Mesendoderm (in vitro differentiated cells): Measurements from ENCODE around the gene B3GALT6.

Experiments
- DNase-seq: peaks from one replicate; pipeline ENCODE4 v3.0.0; 2013
- H2AK5ac ChIP-seq: 2 replicates; pipeline ENCODE4 v1.6.1; 2013; ENCODE audit warnings: low read length, inconsistent platforms
- H2BK120ac ChIP-seq: 2 replicates; pipeline ENCODE4 v1.6.1; 2013; ENCODE audit warnings: low read depth, mild to moderate bottlenecking, low read length, moderate library complexity, mixed read lengths
- H2BK15ac ChIP-seq: replicated peaks from 2 replicates; pipeline ENCODE4 v1.6.1; 2013; ENCODE audit warnings: low read depth, mild to moderate bottlenecking, moderate library complexity
- H2BK5ac ChIP-seq: 2 replicates; pipeline ENCODE4 v1.6.1; 2013; ENCODE audit warnings: low read length, inconsistent platforms
- H3K18ac ChIP-seq: 2 replicates; pipeline ENCODE4 v1.6.1; 2013; ENCODE audit warnings: mild to moderate bottlenecking, low read length, mixed read lengths
- H3K23ac ChIP-seq: one replicate; pipeline ENCODE4 v1.6.1; 2013; ENCODE audit warnings: low read length
- H3K27ac ChIP-seq: 2 replicates; pipeline ENCODE4 v1.5.1; 2013; ENCODE audit warnings: low read depth, mild to moderate bottlenecking, inconsistent platforms, low read length, moderate library complexity
- H3K27me3 ChIP-seq: 2 replicates; pipeline ENCODE4 v1.6.1; 2013; ENCODE audit warnings: low read length, control low read depth, mild to moderate bottlenecking, inconsistent platforms; ENCODE audit not compliant: insufficient read depth, poor library complexity
- H3K36me3 ChIP-seq: 2 replicates; pipeline ENCODE4 v1.6.1; 2013; ENCODE audit warnings: low read length, inconsistent platforms; ENCODE audit not compliant: control insufficient read depth, insufficient read depth
- H3K4ac ChIP-seq: one replicate; pipeline ENCODE4 v1.6.1; 2013; ENCODE audit warnings: low read depth, mild to moderate bottlenecking, low read length, moderate library complexity
- H3K4me1 ChIP-seq: 2 replicates; pipeline ENCODE4 v1.6.1; 2013; ENCODE audit warnings: low read depth, low read length, inconsistent platforms; ENCODE audit not compliant: control insufficient read depth
- H3K4me2 ChIP-seq: 2 replicates; pipeline ENCODE4 v1.6.1; 2013; ENCODE audit warnings: low read length
- H3K4me3 ChIP-seq: 2 replicates; pipeline ENCODE4 v1.5.1; 2013; ENCODE audit warnings: mild to moderate bottlenecking, low read length
- H3K56ac ChIP-seq: one replicate; pipeline ENCODE4 v1.6.1; 2013; ENCODE audit warnings: low read length
- H3K79me1 ChIP-seq: 2 replicates; pipeline ENCODE4 v1.6.1; 2013; ENCODE audit warnings: low read length, inconsistent platforms
- H3K79me2 ChIP-seq: 2 replicates; pipeline ENCODE4 v1.6.1; 2013; ENCODE audit warnings: mild to moderate bottlenecking, low read length; ENCODE audit not compliant: control insufficient read depth, insufficient read depth
- H3K9ac ChIP-seq: 2 replicates; pipeline ENCODE4 v1.6.1; 2013; ENCODE audit warnings: low read length, inconsistent platforms
- H4K5ac ChIP-seq: one replicate; pipeline ENCODE4 v1.6.1; 2013; ENCODE audit warnings: low read length
- H4K8ac ChIP-seq: one replicate; pipeline ENCODE4 v1.6.1; 2013; ENCODE audit warnings: low read depth, mild to moderate bottlenecking, control low read depth, low read length, moderate library complexity
- WGBS: extraction: QIAGEN DNeasy Blood & Tissue Kit; methylation state at CpG from one replicate; pipeline ENCODE4 v1.1.7; 2013; ENCODE audit warnings: low lambda C conversion rate, missing lambda C conversion rate; ENCODE audit not compliant: insufficient coverage; ENCODE audit errors: extremely low coverage; 5-methylcytosine and 5-hydroxymethylcytosine counted together

The B3GALT6 gene

DNA sequence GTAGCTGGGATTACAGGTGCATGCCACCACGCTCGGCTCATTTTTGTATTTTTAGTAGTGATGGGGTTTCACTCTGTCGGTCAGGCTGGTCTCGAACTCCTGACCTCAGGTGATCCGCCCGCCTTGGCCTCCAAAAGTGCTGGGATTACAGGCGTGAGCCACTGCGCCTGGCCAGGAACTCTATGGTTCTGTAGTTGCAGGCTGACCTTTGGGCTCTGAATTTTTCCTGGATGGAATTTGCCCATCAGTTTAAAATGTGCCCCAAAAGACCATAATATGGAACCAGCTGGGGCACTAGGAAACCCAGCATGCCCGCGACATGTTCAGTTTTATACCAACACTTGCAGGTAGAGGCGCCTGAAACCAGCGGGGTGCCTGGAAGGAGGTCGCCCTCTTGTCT is 46.6 kb downstream of the B3GALT6 start:
- no peak overlapping the region for H4K8ac ChIP-seq
- H3K36me3 ChIP-seq, result no peaks in the 10 kb centered on the region
- no peak overlapping the region for H4K5ac ChIP-seq
- no peak overlapping the region for H2BK5ac ChIP-seq
- no peak overlapping the region for H2BK120ac ChIP-seq
- H2AK5ac ChIP-seq, result no peak overlapping the region
- no peak overlapping the region for H3K18ac ChIP-seq
- no CpG with 5 or more reads among the region's 13 CpGs for WGBS
- H3K79me2 ChIP-seq, result no peaks in the 10 kb centered on the region
- no peaks in the 10 kb centered on the region for H3K4me1 ChIP-seq
- no peaks in the 10 kb centered on the region for H3K27me3 ChIP-seq
- H3K79me1 ChIP-seq, result no peaks in the 10 kb centered on the region
- no peak for DNase-seq
- H3K4ac ChIP-seq, result no peak overlapping the region
- no peak overlapping the region for H3K27ac ChIP-seq
- no peak overlapping the region for H2BK15ac ChIP-seq
- no peak overlapping the region for H3K4me2 ChIP-seq
- no peak overlapping the region for H3K4me3 ChIP-seq
- H3K56ac ChIP-seq, result no peak overlapping the region
- H3K9ac ChIP-seq, result no peak overlapping the region
- no peak overlapping the region for H3K23ac ChIP-seq

- H3K23ac ChIP-seq, result no peak overlapping the region
- H3K4me3 ChIP-seq, result no peak overlapping the region
- no peaks in the 10 kb centered on the region for H3K4me1 ChIP-seq
- H2AK5ac ChIP-seq, result no peak overlapping the region
- no peaks in the 10 kb centered on the region for H3K36me3 ChIP-seq
- H4K5ac ChIP-seq, result no peak overlapping the region
- no peak for DNase-seq
- H3K79me2 ChIP-seq, result no peaks in the 10 kb centered on the region
- H3K4me2 ChIP-seq, result no peak overlapping the region
- H2BK5ac ChIP-seq, result no peak overlapping the region
- H3K27ac ChIP-seq, result no peak overlapping the region
- H3K4ac ChIP-seq, result no peak overlapping the region
- H3K9ac ChIP-seq, result no peak overlapping the region
- H3K18ac ChIP-seq, result no peak overlapping the region
- no peaks in the 10 kb centered on the region for H3K27me3 ChIP-seq
- H2BK120ac ChIP-seq, result no peak overlapping the region
- no CpG with 5 or more reads among the region's 17 CpGs for WGBS
- no peak overlapping the region for H3K56ac ChIP-seq
- H4K8ac ChIP-seq, result no peak overlapping the region
- no peak overlapping the region for H2BK15ac ChIP-seq
- H3K79me1 ChIP-seq, result no peaks in the 10 kb centered on the region
Observed at GRCh38 chr1:1279028-1279427, 47.0 kb downstream of the B3GALT6 start.

- no peak overlapping the region for H2BK5ac ChIP-seq
- H3K4ac ChIP-seq, result no peak overlapping the region
- H3K79me2 ChIP-seq, result no peaks in the 10 kb centered on the region
- no peaks in the 10 kb centered on the region for H3K27me3 ChIP-seq
- H3K4me2 ChIP-seq, result no peak overlapping the region
- no peaks in the 10 kb centered on the region for H3K79me1 ChIP-seq
- no peak overlapping the region for H3K4me3 ChIP-seq
- H2AK5ac ChIP-seq, result no peak overlapping the region
- DNase-seq, result no peak
- no peaks in the 10 kb centered on the region for H3K36me3 ChIP-seq
- no CpG with 5 or more reads among the region's 21 CpGs for WGBS
- no peak overlapping the region for H3K56ac ChIP-seq
- no peak overlapping the region for H3K27ac ChIP-seq
- no peak overlapping the region for H3K9ac ChIP-seq
- H3K18ac ChIP-seq, result no peak overlapping the region
- H4K5ac ChIP-seq, result no peak overlapping the region
- no peak overlapping the region for H4K8ac ChIP-seq
- H3K23ac ChIP-seq, result no peak overlapping the region
- H3K4me1 ChIP-seq, result no peaks in the 10 kb centered on the region
- H2BK15ac ChIP-seq, result no peak overlapping the region
- no peak overlapping the region for H2BK120ac ChIP-seq
Observed at GRCh38 chr1:1280782-1281481, 48.9 kb downstream of the B3GALT6 start.

- DNase-seq, result no peak
- H3K36me3 ChIP-seq, result no peaks in the 10 kb centered on the region
- no CpG with 5 or more reads among the region's 26 CpGs for WGBS
- no peak overlapping the region for H4K8ac ChIP-seq
- H3K56ac ChIP-seq, result no peak overlapping the region
- no peak overlapping the region for H3K4ac ChIP-seq
- no peak overlapping the region for H2BK15ac ChIP-seq
- no peaks in the 10 kb centered on the region for H3K79me2 ChIP-seq
- no peak overlapping the region for H4K5ac ChIP-seq
- H3K9ac ChIP-seq, result no peak overlapping the region
- no peak overlapping the region for H3K4me2 ChIP-seq
- H3K27ac ChIP-seq, result no peak overlapping the region
- H2AK5ac ChIP-seq, result no peak overlapping the region
- no peak overlapping the region for H3K4me3 ChIP-seq
- H3K27me3 ChIP-seq, result no peaks in the 10 kb centered on the region
- H2BK5ac ChIP-seq, result no peak overlapping the region
- no peaks in the 10 kb centered on the region for H3K79me1 ChIP-seq
- H3K4me1 ChIP-seq, result no peaks in the 10 kb centered on the region
- no peak overlapping the region for H2BK120ac ChIP-seq
- H3K18ac ChIP-seq, result no peak overlapping the region
- no peak overlapping the region for H3K23ac ChIP-seq
Observed at GRCh38 chr1:1281533-1282321, 49.7 kb downstream of the B3GALT6 start.

- DNase-seq, result no peak
Observed at GRCh38 chr1:1282998-1283397, 51.0 kb downstream of the B3GALT6 start.

More at GRCh38 chr1:1282998-1283397, 51.0 kb downstream of the B3GALT6 start:
- Histone ChIP-seq H2BK5ac (no peak overlapping the region), H4K8ac (no peak overlapping the region), H2AK5ac (no peak overlapping the region), H3K23ac (no peak overlapping the region), H3K9ac (no peak overlapping the region), H2BK120ac (no peak overlapping the region), H3K36me3 (no peaks in the 10 kb centered on the region), H3K79me2 (no peaks in the 10 kb centered on the region), H2BK15ac (no peak overlapping the region), H3K79me1 (no peaks in the 10 kb centered on the region), H3K27me3 (no peaks in the 10 kb centered on the region), H4K5ac (no peak overlapping the region), H3K4me2 (no peak overlapping the region), H3K18ac (no peak overlapping the region), H3K4me1 (no peaks in the 10 kb centered on the region), H3K4me3 (no peak overlapping the region), H3K27ac (no peak overlapping the region), H3K56ac (no peak overlapping the region), H3K4ac (no peak overlapping the region)
- WGBS, result no CpG with 5 or more reads among the region's 14 CpGs
